Mesothelial cell of epicardium (in vitro differentiated cells): ENCODE measurements around the gene PACRG. TPM values are rescaled to one million over a fixed set of nuclear protein-coding genes. Genes with fewer than 3 reads are reported as not detected.

Experiments used
- DNase-seq, 2 experiments: peaks; one replicate each; pipeline ENCODE4 v3.0.0; 2021; ENCODE audit warnings: low spot score in 2 of 2; ENCODE audit not compliant: unreplicated experiment in 2 of 2
- H3K27ac Mint-ChIP-seq: 2 replicates; pipeline ENCODE4 v1.8.0; 2021; ENCODE audit warnings: mixed read lengths
- H3K27me3 Mint-ChIP-seq: 2 replicates; pipeline ENCODE4 v1.8.0; 2021; ENCODE audit warnings: low read depth, mixed read lengths
- H3K36me3 Mint-ChIP-seq: 2 replicates; pipeline ENCODE4 v1.8.0; 2021; ENCODE audit warnings: mixed read lengths
- H3K4me1 Mint-ChIP-seq: 2 replicates; pipeline ENCODE4 v1.8.0; 2021; ENCODE audit warnings: mixed read lengths
- H3K4me3 Mint-ChIP-seq: 2 replicates; pipeline ENCODE4 v1.8.0; 2021; ENCODE audit warnings: mild to moderate bottlenecking, moderate library complexity, mixed read lengths
- H3K9me3 Mint-ChIP-seq: 2 replicates; pipeline ENCODE4 v1.8.0; 2021; ENCODE audit warnings: mixed read lengths
- total RNA-seq: library from RNA; stranded (reverse); gene quantifications from 3 replicates; pipeline ENCODE4 v1.2.1, GENCODE V29; 2021
- TF ChIP-seq, protein P1 (sequence below): fragments of 200-600 bp; sonication (generic); IDR thresholded peaks from one replicate; pipeline ENCODE4 v1.5.0; 2021; ENCODE audit warnings: antibody characterized with exemption; ENCODE audit not compliant: unreplicated experiment

Gene PACRG
- total RNA-seq, 1 donor from 2014 or later, result 1.6 TPM

DNA sequence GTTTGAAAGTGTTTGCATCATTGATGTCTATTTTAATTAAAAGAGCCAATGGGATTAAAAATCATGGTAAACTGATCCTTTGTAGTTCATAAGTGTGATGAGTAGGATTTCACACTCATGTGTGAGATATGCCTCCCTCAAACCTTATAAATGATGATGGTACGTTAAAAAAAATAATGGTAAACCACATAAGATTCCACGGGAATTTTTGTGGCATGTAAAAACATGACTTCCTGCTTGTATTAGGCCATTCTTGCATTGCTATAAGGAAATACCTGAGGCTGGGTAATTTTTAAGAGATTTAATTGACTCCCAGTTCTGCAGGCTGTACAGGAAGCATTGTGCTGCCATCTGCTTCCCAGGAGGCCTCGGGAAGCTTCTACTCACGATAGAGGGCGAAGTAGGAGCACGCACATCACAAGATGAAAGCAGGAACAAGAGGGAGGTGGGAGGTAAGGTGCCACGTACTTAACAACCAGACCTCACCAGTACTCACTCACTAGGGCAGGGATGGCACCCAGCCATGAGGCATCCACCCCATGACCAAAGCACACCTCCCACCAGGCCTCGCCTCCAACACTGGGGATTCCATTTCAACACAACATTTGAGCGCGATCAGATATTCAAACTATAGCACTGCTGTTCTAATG lies 499.2 kb downstream of the PACRG start:
- TF ChIP-seq, protein P1, sequence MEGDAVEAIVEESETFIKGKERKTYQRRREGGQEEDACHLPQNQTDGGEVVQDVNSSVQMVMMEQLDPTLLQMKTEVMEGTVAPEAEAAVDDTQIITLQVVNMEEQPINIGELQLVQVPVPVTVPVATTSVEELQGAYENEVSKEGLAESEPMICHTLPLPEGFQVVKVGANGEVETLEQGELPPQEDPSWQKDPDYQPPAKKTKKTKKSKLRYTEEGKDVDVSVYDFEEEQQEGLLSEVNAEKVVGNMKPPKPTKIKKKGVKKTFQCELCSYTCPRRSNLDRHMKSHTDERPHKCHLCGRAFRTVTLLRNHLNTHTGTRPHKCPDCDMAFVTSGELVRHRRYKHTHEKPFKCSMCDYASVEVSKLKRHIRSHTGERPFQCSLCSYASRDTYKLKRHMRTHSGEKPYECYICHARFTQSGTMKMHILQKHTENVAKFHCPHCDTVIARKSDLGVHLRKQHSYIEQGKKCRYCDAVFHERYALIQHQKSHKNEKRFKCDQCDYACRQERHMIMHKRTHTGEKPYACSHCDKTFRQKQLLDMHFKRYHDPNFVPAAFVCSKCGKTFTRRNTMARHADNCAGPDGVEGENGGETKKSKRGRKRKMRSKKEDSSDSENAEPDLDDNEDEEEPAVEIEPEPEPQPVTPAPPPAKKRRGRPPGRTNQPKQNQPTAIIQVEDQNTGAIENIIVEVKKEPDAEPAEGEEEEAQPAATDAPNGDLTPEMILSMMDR, result no peak
- Mint-ChIP-seq H3K27ac (no peak overlapping the region), H3K4me1 (no peaks in the 10 kb centered on the region), H3K27me3 (no peaks in the 10 kb centered on the region), H3K36me3 (no peaks in the 10 kb centered on the region), H3K9me3 (peaks cover 28% of the 10 kb centered on the region), H3K4me3 (no peak overlapping the region)
- no peak for DNase-seq

DNA sequence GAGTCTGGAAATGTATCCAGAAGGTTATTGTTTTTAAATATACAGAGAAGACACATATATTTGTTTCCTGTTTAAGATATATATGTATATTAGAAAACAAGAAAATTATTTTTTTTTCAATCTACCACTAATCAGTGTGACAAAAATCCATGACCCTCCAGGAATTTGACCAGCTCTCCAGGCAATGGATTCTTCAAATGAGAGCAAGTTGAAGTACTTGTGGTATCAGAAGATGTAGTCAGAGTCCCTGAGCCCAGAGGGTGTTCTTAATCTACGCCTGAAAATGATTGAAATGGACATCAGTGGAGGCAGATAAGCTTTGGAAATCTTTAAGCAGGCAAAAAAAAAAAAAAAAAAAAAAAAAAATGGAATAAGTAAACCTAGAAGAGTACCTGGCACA lies 500.3 kb downstream of the PACRG start:
- TF ChIP-seq, protein P1, result no peak
- H3K9me3 Mint-ChIP-seq, result peaks cover 28% of the 10 kb centered on the region
- H3K27me3 Mint-ChIP-seq, result no peaks in the 10 kb centered on the region
- DNase-seq, result no peak
- no peaks in the 10 kb centered on the region for H3K36me3 Mint-ChIP-seq
- no peak overlapping the region for H3K4me3 Mint-ChIP-seq
- H3K27ac Mint-ChIP-seq, result no peak overlapping the region
- H3K4me1 Mint-ChIP-seq, result no peaks in the 10 kb centered on the region

DNA sequence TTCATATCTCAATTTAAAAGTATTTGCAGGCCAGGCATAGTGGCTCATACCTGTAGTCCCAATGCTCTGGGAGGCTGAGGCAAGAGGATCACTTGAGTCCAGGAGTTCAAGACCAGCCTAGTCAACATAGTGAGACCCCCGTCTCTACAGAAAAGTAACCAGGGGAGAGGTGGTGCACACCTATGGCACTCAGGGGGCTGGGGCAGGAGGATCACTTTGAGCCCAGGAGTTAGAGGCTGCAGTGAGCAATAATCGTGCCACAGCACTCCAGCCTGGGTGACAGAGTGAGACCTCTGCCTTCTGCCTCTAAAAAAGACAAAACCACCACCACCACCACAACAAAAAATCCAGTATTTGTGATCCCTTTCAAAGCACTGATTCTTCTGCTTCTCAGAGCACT lies 501.3 kb downstream of the PACRG start:
- no peak overlapping the region for H3K27ac Mint-ChIP-seq
- peaks cover 21% of the 10 kb centered on the region for H3K9me3 Mint-ChIP-seq
- H3K4me3 Mint-ChIP-seq, result no peak overlapping the region
- no peaks in the 10 kb centered on the region for H3K27me3 Mint-ChIP-seq
- H3K4me1 Mint-ChIP-seq, result no peaks in the 10 kb centered on the region
- no peaks in the 10 kb centered on the region for H3K36me3 Mint-ChIP-seq
- no peak for DNase-seq
- TF ChIP-seq, protein P1, result no peak

DNA sequence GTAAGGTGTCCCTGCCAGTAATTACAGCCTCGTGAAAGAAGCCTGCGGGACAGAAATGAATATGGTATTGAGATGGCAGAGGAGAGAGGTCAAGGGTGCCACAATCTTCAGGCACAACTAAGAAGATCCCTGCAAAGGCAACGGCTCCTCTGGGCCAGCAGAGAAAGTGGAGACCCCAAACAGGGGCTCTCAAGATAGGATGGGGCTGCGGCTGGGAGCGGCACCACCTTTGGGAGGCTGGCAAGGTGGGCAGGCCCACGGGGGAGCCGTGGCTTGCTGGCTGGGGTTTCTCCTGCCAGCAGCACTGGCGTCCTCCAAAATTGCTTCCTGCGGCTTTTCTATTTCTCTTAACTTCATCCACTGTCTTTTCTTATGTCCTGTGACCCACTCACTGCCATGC lies 503.1 kb downstream of the PACRG start:
- no peaks in the 10 kb centered on the region for H3K36me3 Mint-ChIP-seq
- H3K9me3 Mint-ChIP-seq, result peaks cover 4% of the 10 kb centered on the region
- DNase-seq, result no peak
- H3K27ac Mint-ChIP-seq, result no peak overlapping the region
- H3K27me3 Mint-ChIP-seq, result no peaks in the 10 kb centered on the region
- TF ChIP-seq, protein P1, result no peak
- H3K4me1 Mint-ChIP-seq, result no peaks in the 10 kb centered on the region
- no peak overlapping the region for H3K4me3 Mint-ChIP-seq

DNA sequence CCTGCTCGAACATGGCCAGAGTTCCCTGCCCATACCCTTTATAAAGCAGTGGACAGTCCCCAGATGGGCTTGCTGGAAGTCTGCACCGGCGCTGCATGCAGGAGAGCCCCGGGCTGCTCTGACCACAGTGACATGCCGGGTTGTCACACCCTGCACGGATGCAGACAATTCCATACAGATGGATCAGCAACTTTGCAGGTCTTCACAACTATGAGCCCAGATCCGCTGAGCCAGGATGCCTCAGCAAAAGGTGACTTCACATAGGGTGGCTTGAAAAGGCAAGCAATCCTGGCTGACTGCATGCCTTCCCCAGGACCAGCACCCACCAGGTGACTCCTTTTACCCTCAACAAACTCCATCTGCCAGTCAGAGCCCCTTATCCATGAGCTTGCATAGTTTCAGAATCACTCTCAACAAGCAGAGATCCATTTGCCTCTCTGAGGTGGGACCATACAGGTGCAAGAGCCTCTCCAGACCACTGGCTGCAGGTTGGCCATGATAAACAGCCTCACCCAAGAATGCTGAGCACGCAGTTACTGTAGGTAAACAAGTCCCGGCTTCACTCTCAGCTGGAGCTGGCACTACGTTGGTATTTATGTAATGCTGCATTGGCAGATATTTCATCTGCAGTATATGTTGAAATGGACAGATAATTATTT lies 503.7 kb downstream of the PACRG start:
- no peak overlapping the region for H3K27ac Mint-ChIP-seq
- H3K4me1 Mint-ChIP-seq, result no peaks in the 10 kb centered on the region
- TF ChIP-seq, protein P1, result no peak
- H3K36me3 Mint-ChIP-seq, result no peaks in the 10 kb centered on the region
- H3K4me3 Mint-ChIP-seq, result no peak overlapping the region
- DNase-seq, result no peak
- H3K9me3 Mint-ChIP-seq, result no peaks in the 10 kb centered on the region
- no peaks in the 10 kb centered on the region for H3K27me3 Mint-ChIP-seq
